Measurements from ENCODE around the gene HGF. TPM values are rescaled to one million over a fixed set of nuclear protein-coding genes. Genes with fewer than 3 reads are reported as not detected.
A peak's percentile ranks its signal among the peaks of the same experiment; 100 is the strongest.

HGF gene
- total RNA-seq, 1 donor from 2014 or later = 8.0 TPM

DNA sequence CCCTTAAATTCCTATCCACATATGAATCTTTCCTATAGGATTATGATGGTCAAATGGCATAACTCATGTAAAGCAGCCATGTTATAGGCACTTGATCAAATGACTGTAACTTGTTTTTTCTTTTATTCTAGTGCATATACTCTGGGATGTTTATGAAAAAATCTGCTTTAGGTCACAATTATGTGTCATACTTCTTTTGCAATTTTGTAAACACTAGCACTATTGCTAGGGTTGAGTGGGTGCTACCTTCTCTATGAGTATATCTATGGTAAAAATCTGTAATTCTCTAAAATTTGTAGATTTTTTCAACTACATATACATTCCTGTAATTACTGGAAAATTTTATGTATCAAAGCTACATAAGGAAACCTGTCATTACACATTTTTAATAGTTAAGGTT lies 50.0 kb downstream of the HGF start:
- DNase-seq (ENCODE audit: low spot score) = no peak

DNA sequence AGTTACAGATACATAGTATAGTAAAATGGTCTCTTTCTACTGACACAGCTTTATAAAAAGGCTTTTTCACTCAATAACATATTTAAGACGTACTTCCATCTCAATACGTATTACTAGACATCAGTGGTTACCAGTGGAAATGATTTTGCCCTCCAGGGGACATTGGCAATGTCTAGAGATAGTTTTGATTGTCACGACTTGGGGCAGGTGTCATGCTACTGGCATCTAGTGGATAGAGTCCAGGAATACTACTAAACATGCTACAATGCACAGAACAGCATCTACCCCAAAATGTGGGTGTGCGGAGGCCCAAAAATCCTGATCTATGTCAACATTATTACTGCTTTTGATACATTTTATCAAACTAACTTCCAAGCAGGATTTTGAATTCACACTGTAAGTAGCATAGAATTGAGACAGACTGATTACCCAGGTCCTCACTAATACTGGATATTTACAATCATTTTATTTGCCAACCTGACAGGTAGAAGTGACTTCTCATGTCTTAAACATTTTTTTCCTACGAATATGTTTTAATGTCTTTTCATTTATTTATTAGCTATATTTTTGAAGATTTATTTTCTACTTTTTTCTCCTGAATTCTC lies 53.8 kb downstream of the HGF start:
- no peak for DNase-seq (ENCODE audit: low spot score)

- no peak for DNase-seq (ENCODE audit: low spot score)
Measured at GRCh38 chr7:81714306-81714705, 55.5 kb downstream of the HGF start.

GRCh38 chr7:81710751-81711150 lies 59.1 kb downstream of the HGF start:
- no peak for DNase-seq (ENCODE audit: low spot score)

DNA sequence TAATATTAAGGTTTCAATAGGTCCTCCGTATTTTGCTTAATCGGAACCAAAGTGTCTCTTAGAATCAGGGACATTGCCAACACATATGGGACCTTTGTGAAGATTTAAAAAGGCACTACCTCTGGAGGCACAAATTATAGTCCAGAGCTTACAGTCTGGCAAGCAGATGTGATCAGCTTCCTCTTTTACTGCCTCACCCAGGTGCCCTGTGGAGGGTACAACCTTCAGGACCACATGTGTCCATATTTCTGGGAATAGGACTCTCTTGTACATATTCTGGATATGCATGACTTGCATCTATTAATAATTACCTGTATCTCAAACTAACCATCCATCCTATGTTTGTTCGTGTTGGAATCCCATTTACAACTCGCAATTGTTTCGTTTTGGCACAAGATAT lies 60.0 kb downstream of the HGF start:
- no peak for DNase-seq (ENCODE audit: low spot score)

DNA sequence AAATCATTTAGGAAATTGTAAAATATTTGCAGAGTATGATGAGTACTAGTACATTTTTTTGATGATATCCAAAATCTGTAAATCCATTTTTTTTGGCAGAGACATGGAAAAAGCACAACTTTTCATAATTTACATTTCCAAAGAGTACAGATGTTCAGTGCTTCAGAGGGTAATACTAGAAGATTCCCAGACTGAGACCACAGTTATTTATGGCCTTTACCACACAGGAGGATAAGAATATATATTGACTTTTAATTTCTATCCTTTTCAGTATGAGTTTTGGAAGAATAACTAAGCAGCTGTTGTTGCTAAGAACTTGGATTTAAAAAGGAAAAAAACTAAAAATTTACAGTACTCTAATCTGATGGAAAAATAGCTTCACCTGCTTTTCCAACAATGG lies 61.9 kb downstream of the HGF start:
- no peak for DNase-seq (ENCODE audit: low spot score)

DNA sequence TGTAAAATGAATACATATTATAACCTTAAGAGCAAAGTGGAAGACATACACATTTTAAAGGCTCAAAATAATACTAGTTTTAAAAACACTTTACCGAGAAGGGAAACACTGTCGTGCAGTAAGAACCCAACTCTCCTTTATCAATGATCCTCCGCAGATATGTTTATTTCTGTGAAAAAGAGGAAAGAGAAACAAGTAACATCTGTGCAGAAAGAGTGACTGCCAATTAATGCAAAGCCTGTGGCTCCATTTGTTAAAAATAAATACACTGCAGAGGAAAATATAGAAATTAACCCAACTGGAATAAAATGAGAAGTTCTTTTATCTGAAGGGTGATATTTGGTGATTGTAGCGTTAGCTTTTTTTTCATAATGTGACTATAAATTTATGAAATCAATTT lies 62.7 kb downstream of the HGF start:
- DNase-seq (ENCODE audit: low spot score) = no peak

GRCh38 chr7:81705206-81705605 lies 64.6 kb downstream of the HGF start:
- DNase-seq (ENCODE audit: low spot score) = no peak

DNA sequence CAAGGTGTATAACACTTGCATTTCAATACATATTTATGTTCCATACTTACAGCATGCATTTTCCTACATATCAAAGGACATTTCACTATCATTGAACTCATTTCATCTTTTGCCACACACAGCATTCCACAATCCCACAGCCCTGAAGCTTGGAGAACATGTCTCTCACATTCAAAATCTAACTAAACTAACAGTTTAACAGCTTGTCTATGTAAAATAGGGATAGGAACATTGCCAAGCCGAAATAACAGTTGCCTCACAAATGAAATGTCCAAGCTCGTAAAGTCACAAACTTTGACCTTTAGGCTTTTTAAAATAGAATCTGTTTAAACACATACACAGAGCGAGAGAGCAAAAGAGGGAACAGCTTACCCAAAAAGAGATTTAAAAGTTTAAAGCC lies 65.3 kb downstream of the HGF start:
- DNase-seq (ENCODE audit: low spot score) = no peak

DNA sequence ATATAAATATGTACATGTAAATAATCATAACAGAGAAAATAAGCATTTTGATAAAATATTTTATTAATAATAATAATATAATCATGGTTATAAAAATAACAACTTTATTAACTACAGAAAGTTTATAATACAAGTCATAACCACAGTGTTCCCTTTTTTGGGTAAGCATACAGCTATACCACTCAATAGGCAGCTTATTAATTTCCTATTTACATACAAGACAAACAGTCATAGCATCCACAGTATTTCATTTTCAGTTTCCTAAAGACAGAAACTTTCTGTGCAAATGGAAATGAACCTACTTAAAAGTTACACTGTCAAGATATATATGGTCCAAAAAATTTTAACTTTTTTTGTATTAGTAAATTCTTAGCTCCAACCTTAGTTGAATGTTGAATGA lies 70.9 kb downstream of the HGF start:
- DNase-seq (ENCODE audit: low spot score) = no peak

DNA sequence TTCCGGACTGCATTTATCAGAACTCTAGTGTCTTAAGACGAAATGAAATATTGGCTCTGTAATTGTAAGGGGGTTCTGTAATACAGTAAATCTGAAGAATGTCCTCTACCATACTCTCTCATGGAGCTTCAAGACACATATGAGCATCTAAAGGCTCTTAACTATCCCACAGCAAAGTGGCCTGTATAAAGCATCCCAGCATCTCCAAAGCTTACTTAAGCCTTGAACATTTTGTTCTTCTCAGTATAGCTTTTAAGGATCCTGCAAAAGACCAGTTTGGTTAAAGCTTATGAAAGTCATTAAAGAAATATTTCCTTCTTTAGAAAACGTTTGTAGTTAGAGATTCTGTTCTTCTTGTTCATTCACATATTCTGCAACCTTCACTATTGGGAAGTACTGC lies 75.1 kb downstream of the HGF start:
- no peak for DNase-seq (ENCODE audit: low spot score)

GRCh38 chr7:81693894-81694293 lies 76.0 kb downstream of the HGF start:
- DNase-seq (ENCODE audit: low spot score) = no peak

DNA sequence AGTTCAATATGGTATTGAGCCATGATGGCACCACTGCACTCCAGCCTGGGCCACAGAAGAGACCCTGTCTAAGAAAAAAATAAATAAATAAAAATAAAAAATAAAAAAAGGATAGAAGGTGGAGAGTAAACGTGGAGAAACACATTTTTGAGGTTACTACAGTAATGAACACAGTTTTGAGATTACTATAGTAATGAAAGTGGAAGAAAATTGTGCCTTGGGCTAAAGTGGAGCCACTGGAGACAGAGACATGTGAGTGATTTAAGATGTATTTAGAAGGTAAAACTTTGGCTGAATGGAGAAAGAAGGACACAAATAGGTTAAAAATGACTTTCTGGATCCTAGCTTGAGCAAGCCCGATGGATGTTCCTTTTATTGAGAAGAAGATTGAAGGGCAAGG lies 76.8 kb downstream of the HGF start:
- DNase-seq (ENCODE audit: low spot score) = no peak

GRCh38 chr7:81692146-81692905 lies 77.5 kb downstream of the HGF start:
- DNase-seq (ENCODE audit: low spot score) = no peak

DNA sequence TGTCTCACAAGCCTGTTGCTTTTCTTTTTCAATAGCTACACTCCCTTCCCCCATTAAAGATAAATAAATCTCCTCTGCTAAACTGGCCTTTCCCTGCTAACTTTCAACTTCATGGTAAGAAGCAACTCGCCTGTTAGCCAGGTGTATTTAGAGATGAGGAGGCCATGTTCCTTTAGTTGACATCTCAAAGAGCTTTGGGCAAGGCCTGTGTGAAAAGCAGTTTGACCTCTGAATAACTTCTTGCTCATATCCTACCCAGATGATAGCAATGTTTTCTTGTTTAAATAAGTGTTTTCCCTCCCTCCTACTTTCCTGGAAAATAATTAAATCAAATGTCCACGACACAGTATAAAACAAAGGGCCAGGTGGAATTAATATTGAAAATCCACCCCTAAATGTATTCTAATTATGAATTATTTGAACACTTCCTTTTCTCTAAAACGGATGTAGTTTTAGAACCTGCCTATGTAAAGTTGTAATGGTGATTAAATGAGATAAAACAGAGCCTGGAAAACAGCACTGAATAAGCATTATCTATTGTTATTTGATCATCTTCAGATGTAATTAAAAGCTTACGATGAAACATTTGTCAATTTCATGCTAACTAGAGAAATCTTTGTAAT lies 78.5 kb downstream of the HGF start:
- DNase-seq (ENCODE audit: low spot score) = no peak

GRCh38 chr7:81690688-81691087 lies 79.2 kb downstream of the HGF start:
- no peak for DNase-seq (ENCODE audit: low spot score)

- no peak for DNase-seq (ENCODE audit: low spot score)
Measured at GRCh38 chr7:81690251-81690650, 79.6 kb downstream of the HGF start.

GRCh38 chr7:81688622-81689411 lies 81.0 kb downstream of the HGF start:
- no peak for DNase-seq (ENCODE audit: low spot score)

GRCh38 chr7:81687062-81687461 lies 82.8 kb downstream of the HGF start:
- DNase-seq (ENCODE audit: low spot score) = no peak

- DNase-seq (ENCODE audit: low spot score) = no peak
Measured at GRCh38 chr7:81685270-81685868, 84.5 kb downstream of the HGF start.

GRCh38 chr7:81684514-81685269 lies 85.2 kb downstream of the HGF start:
- peak; percentile 86 for DNase-seq (ENCODE audit: low spot score)

Measured in mucosa of gallbladder (tissue), 1 donor.